Lower leg skin (tissue), 4 donors: ENCODE measurements around the gene BPIFB2. TPM values are rescaled to one million over a fixed set of nuclear protein-coding genes. Genes with fewer than 3 reads are reported as not detected.

Experiments
- DNase-seq, 2 donors: peaks; one replicate each; pipeline ENCODE4 v3.0.0-alpha.2; 2019; ENCODE audit warnings: low spot score in 2 of 2
- H3K4me3 ChIP-seq: fragments of 200-600 bp; sonication (generic); 2 replicates; pipeline ENCODE4 v1.5.1; 2017; ENCODE audit warnings: mild to moderate bottlenecking, low read depth; ENCODE audit not compliant: poor library complexity, severe bottlenecking
- POLR2A ChIP-seq, 2 donors: fragments of 450-650 bp; IDR thresholded peaks; one replicate each; pipeline ENCODE4 v1.6.1; 2016 to 2017; ENCODE audit warnings: antibody characterized with exemption in 2 of 2, mild to moderate bottlenecking in 1 of 2, moderate library complexity in 1 of 2
- WGBS, 2 donors: methylation state at CpG; one replicate each; pipeline ENCODE4 v1.1.5; 2018; 5-methylcytosine and 5-hydroxymethylcytosine counted together
- intact Hi-C: fragments of 100-400 bp; cut with DNase I; formaldehyde crosslinking; loops from one replicate; pipeline ENCODE4 v1.15.0; 2023; ENCODE audit warnings: low total_unique reads
- total RNA-seq, 4 donors: library from RNA; depleted of rRNA; stranded (reverse); fragments of >200 nt; gene quantifications; one replicate each; pipeline ENCODE4 v1.1.0, GENCODE V29; 2016
- TF ChIP-seq, protein P1 (sequence below), 3 donors: fragments of 450-650 bp; IDR thresholded peaks; one replicate each; pipeline ENCODE4 v1.5.1; 2016; ENCODE audit warnings: antibody characterized with exemption in 3 of 3, mild to moderate bottlenecking in 3 of 3, moderate library complexity in 2 of 3

Gene BPIFB2
- total RNA-seq, 4 donors from 2014 or later = not detected

DNA sequence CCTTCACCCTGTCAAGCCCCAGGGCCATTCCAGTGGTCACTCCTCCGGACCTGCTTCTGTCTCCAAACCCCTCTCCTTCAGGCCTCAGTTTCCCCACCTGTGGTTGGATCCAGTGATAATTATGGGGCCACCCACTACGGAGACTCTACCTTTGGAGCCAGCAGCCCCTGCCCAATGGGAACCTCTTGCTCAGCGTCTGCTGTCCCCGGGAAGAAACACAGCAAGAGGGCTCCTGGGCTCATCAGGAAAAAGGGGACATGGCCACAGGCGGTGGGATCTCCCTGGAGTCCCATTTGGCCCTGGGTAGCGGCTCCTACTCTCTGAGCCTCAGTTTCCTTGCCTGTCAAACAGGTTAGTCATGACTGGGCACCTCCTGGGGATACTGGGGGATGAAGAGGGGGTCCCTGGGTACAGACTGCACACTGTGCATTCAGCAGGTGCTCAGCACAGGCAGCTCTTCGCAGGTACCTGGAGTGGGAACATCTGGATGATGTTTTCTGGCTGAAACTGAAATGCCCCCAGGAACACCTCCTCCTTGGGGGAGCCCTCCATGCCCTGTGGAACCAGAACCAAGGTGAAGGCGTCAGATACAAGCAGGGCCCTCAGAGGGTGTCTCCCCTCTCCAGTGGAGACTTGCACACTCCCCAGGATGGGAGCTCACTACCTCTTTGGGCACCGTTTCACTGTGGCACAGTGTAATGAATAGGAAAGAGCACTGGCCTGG is 22.7 kb upstream of the BPIFB2 start:
- TF ChIP-seq, protein P1, sequence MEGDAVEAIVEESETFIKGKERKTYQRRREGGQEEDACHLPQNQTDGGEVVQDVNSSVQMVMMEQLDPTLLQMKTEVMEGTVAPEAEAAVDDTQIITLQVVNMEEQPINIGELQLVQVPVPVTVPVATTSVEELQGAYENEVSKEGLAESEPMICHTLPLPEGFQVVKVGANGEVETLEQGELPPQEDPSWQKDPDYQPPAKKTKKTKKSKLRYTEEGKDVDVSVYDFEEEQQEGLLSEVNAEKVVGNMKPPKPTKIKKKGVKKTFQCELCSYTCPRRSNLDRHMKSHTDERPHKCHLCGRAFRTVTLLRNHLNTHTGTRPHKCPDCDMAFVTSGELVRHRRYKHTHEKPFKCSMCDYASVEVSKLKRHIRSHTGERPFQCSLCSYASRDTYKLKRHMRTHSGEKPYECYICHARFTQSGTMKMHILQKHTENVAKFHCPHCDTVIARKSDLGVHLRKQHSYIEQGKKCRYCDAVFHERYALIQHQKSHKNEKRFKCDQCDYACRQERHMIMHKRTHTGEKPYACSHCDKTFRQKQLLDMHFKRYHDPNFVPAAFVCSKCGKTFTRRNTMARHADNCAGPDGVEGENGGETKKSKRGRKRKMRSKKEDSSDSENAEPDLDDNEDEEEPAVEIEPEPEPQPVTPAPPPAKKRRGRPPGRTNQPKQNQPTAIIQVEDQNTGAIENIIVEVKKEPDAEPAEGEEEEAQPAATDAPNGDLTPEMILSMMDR (IDR thresholded peaks at IDR 0.05) = no peak
- no peak for TF ChIP-seq POLR2A (IDR thresholded peaks at IDR 0.05)
- DNase-seq = no peak
- no peak overlapping the region for H3K4me3 ChIP-seq
- 75 to 78% methylated on average over 7 to 9 of the region's 9 CpGs for WGBS, 2 donors
- intact Hi-C loops = no loop called here

DNA sequence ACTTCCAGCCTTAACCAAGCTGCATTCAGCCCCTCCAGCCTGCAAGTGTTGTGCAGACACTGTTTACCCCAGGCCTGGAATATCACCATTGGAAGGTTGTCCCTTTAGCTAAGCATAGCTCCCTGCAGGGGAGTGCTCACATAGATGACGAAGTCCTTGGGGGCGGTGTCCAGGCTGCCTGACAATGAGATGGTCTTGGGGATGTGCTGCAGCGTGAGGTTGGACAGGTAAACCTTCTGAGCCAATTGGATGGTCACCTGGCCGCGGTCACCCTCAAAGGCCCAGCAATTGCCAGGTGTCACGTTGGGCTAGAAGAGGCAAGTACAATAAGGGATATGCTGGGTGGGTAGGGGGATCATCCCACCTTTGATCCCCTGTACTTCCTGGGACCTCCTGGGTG is 21.9 kb upstream of the BPIFB2 start:
- no peak for DNase-seq
- H3K4me3 ChIP-seq = no peak overlapping the region
- WGBS, 2 donors = 84 to 90% methylated on average over 6 of the region's 6 CpGs
- intact Hi-C loops = no loop called here
- TF ChIP-seq, protein P1 (IDR thresholded peaks at IDR 0.05) = no peak
- TF ChIP-seq POLR2A (IDR thresholded peaks at IDR 0.05) = no peak

DNA sequence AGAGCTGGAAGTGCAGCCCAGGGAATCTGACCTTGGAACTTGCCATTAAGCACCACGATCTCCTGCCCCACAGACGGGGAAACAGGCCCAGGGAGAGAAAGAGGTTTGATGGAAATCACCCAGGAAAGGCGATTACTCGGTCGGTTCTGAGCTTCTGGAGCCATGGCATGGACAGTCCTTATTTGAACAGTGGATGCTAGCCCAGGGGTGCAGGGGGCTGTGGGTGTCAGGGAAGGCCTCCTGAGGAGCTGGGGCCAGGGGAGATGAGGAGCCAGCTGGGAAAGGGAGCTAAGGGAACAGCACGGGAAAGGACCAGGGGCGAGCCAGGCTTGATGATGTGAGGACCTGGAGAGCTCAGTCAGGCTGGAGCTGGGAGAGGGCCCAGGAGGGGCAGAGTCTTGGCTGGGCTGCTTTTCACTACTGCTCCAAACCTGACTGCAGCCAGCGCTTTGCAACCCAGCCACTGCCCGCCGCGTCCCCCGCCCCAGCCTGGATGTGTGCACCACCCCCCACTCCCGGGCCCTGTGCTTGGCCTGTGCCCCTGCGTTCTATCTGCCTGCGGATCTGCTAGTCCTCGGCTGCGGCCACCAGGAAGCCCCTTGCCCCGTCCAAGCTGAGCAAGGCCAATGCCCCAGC is 21.1 kb upstream of the BPIFB2 start:
- intact Hi-C loops = no loop called here
- H3K4me3 ChIP-seq = no peak overlapping the region
- DNase-seq = no peak
- no peak for TF ChIP-seq POLR2A (IDR thresholded peaks at IDR 0.05)
- TF ChIP-seq, protein P1 (IDR thresholded peaks at IDR 0.05) = no peak
- WGBS, 2 donors = 72 to 82% methylated on average over 17 to 18 of the region's 18 CpGs

- WGBS, 2 donors = 75 to 84% methylated on average over 11 of the region's 11 CpGs
- H3K4me3 ChIP-seq = no peak overlapping the region
- intact Hi-C loops = no loop called here
- no peak for TF ChIP-seq POLR2A (IDR thresholded peaks at IDR 0.05)
- TF ChIP-seq, protein P1 (IDR thresholded peaks at IDR 0.05) = no peak
- DNase-seq = no peak
Observed at GRCh38 chr20:32987044-32987825, 20.3 kb upstream of the BPIFB2 start.

DNA sequence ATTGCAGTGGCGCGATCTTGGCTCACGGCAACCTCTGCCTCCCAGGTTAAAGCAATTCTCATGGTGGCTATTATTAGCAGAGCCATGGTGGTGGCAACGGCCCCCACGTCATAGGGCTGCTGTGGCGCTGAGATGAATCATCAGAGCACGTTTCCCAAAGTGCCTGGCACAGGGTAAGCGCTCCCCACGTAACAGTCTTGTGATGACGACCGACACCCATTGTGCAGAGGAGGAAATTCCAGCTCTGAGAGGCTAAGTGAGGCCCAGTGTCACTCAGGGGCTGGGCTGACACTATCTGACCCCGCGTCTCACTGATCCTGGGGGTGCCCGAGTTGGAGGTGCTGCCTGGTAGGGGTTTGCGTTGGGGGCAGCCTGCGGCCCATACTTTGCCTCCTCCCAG is 19.5 kb upstream of the BPIFB2 start:
- intact Hi-C loops = no loop called here
- DNase-seq = no peak
- WGBS, 2 donors = 74 to 75% methylated on average over 16 of the region's 16 CpGs
- no peak overlapping the region for H3K4me3 ChIP-seq
- TF ChIP-seq POLR2A (IDR thresholded peaks at IDR 0.05) = no peak
- TF ChIP-seq, protein P1 (IDR thresholded peaks at IDR 0.05) = no peak
